Esophagus muscularis mucosa (tissue), 4 donors: ENCODE results near the gene CPSF3. TPM values are rescaled to one million over a fixed set of nuclear protein-coding genes. Genes with fewer than 3 reads are reported as not detected.

Experiments used
- DNase-seq: peaks from one replicate; pipeline ENCODE4 v3.0.0-alpha.2; 2017; ENCODE audit errors: extremely low spot score
- H3K27ac ChIP-seq, 4 donors: fragments of 200-600 bp; sonication (generic); replicated peaks in 1 of 4; 1 replicate in 3 of 4; 2 replicates in 1 of 4; pipeline ENCODE4 v1.5.1; 2016 to 2019; ENCODE audit warnings: mild to moderate bottlenecking in 1 of 4
- H3K27me3 ChIP-seq, 4 donors: fragments of 200-600 bp; sonication (generic); one replicate each; pipeline versions ENCODE4 v1.5.1 to v1.6.0; 2016 to 2019
- H3K36me3 ChIP-seq, 4 donors: fragments of 200-600 bp; sonication (generic); one replicate each; pipeline ENCODE4 v1.5.1; 2016 to 2019
- H3K4me1 ChIP-seq, 4 donors: fragments of 200-600 bp; sonication (generic); one replicate each; pipeline ENCODE4 v1.5.1; 2016 to 2019
- H3K4me3 ChIP-seq, 4 donors: fragments of 200-600 bp; sonication (generic); 1 replicate in 2 of 4; 2 replicates in 2 of 4; pipeline ENCODE4 v1.5.1; 2016 to 2019; ENCODE audit warnings: mild to moderate bottlenecking in 4 of 4, moderate library complexity in 1 of 4
- H3K9me3 ChIP-seq, 4 donors: fragments of 200-600 bp; sonication (generic); 1 replicate in 3 of 4; 2 replicates in 1 of 4; pipeline ENCODE4 v1.5.1; 2016 to 2019
- CTCF ChIP-seq, 3 experiments: fragments of 200-600 bp in 2 of 3; fragments of 450-650 bp in 1 of 3; sonication (generic) in 2 of 3; IDR thresholded peaks; one replicate each; pipeline ENCODE4 v1.5.1; 2017 to 2019; ENCODE audit warnings: antibody characterized with exemption in 3 of 3, mild to moderate bottlenecking in 2 of 3, moderate library complexity in 1 of 3
- EP300 ChIP-seq: sonication (generic); formaldehyde crosslinking; IDR thresholded peaks from one replicate; pipeline ENCODE4 v1.6.1; 2017; ENCODE audit warnings: antibody characterized with exemption
- POLR2A ChIP-seq: fragments of 450-650 bp; IDR thresholded peaks from one replicate; pipeline ENCODE4 v1.6.1; 2017; ENCODE audit warnings: antibody characterized with exemption, moderate library complexity, mild to moderate bottlenecking, low read depth
- POLR2AphosphoS5 ChIP-seq, 2 donors: sonication (generic); formaldehyde crosslinking; IDR thresholded peaks; one replicate each; pipeline ENCODE4 v1.6.1; 2017; ENCODE audit warnings: antibody characterized with exemption in 2 of 2
- WGBS: methylation state at CpG from one replicate; pipeline ENCODE4 v1.1.5; 2018; 5-methylcytosine and 5-hydroxymethylcytosine counted together
- intact Hi-C: fragments of 100-400 bp; cut with DNase I; formaldehyde crosslinking; loops from one replicate; pipeline ENCODE4 v1.15.1; 2023
- total RNA-seq, 4 donors: library from RNA; depleted of rRNA; stranded (reverse); fragments of >200 nt; gene quantifications; one replicate each; pipeline versions ENCODE4 v1.1.0 to v1.2.1, GENCODE V29; 2016

The CPSF3 gene
- total RNA-seq, 4 donors from 2014 or later = 18.3 to 22.8 (median 20.7) TPM

- Histone ChIP-seq H3K9me3 (no peaks in the 10 kb centered on the region), H3K27ac (peak overlapping the region; percentile 86 to 94 (median 91)), H3K4me3 (peak overlapping the region; percentile 75 to 90 (median 84)), H3K36me3 (peaks cover 0 to 23% (median 10%) of the 10 kb centered on the region in 4 donors), H3K4me1 (peaks cover 22 to 48% (median 45%) of the 10 kb centered on the region in 4 donors), H3K27me3 (no peaks in the 10 kb centered on the region)
- DNase-seq = no peak
- intact Hi-C loops = loop anchor here (10.0 kb wide), 2 partner anchors 49 to 161 kb away; partner anchors contain the start of genes CPSF3, ITGB1BP1 and YWHAQ
- 62% methylated on average over 6 of the region's 39 CpGs for WGBS
- TF ChIP-seq POLR2AphosphoS5 (IDR thresholded peaks at IDR 0.05) (no peak), EP300 (no peak), CTCF (IDR thresholded peaks at IDR 0.05) (no peak), POLR2A (no peak)
These were observed 50.5 kb downstream of the CPSF3 start for GRCh38 chr2:9473985-9474360.

- DNase-seq = no peak
- H3K36me3 ChIP-seq = peaks cover 0 to 18% (median 7%) of the 10 kb centered on the region in 4 donors
- TF ChIP-seq POLR2AphosphoS5 (IDR thresholded peaks at IDR 0.05) (peak; percentile 5 to 56), EP300 (no peak), POLR2A (peak; percentile 22)
- 7% methylated on average over 3 of the region's 91 CpGs for WGBS
- no peaks in the 10 kb centered on the region for H3K9me3 ChIP-seq
- intact Hi-C loops = loop anchor here (5.0 to 10.0 kb wide), 3 partner anchors 50 to 160 kb away; partner anchors contain the start of genes CPSF3, ITGB1BP1 and YWHAQ
- no peaks in the 10 kb centered on the region for H3K27me3 ChIP-seq
- peaks cover 22 to 48% (median 45%) of the 10 kb centered on the region in 4 donors for H3K4me1 ChIP-seq
- H3K27ac ChIP-seq = peak within 1 kb of the TSS; percentile 86 to 94 (median 91)
- peak within 1 kb of the TSS; percentile 75 to 90 (median 84) for H3K4me3 ChIP-seq
These were observed 51.1 kb downstream of the CPSF3 start, which contains the start of gene IAH1 for GRCh38 chr2:9474361-9475057. Gene IAH1, plus strand, starts transcription at chr2:9474551. Its CDS starts 16 bp downstream, at chr2:9474567.

- TF ChIP-seq EP300 (no peak), POLR2AphosphoS5 (IDR thresholded peaks at IDR 0.05) (no peak), CTCF (IDR thresholded peaks at IDR 0.05) (no peak), POLR2A (no peak)
- intact Hi-C loops = loop anchor here (5.0 to 10.0 kb wide), 3 partner anchors 53 to 157 kb away; partner anchors contain the start of genes CPSF3, ITGB1BP1 and YWHAQ
- no peaks in the 10 kb centered on the region for H3K9me3 ChIP-seq
- peak overlapping the region in 1 of 4 donors; percentile 17 for H3K27ac ChIP-seq
- H3K36me3 ChIP-seq = peaks cover 27 to 45% (median 37%) of the 10 kb centered on the region in 4 donors
- WGBS = 80% methylated on average over 7 of the region's 7 CpGs
- no peak for DNase-seq
- H3K4me3 ChIP-seq = no peak overlapping the region
- H3K4me1 ChIP-seq = peaks cover 22 to 48% (median 45%) of the 10 kb centered on the region in 4 donors
- no peaks in the 10 kb centered on the region for H3K27me3 ChIP-seq
These were observed 54.5 kb downstream of the CPSF3 start for GRCh38 chr2:9477914-9478313.

GRCh38 chr2:9478526-9478925 is 55.1 kb downstream of the CPSF3 start:
- H3K9me3 ChIP-seq = no peaks in the 10 kb centered on the region
- no peak for DNase-seq
- WGBS = 74% methylated on average over 3 of the region's 3 CpGs
- TF ChIP-seq EP300 (no peak), CTCF (IDR thresholded peaks at IDR 0.05) (no peak), POLR2A (no peak), POLR2AphosphoS5 (IDR thresholded peaks at IDR 0.05) (no peak)
- no peaks in the 10 kb centered on the region for H3K27me3 ChIP-seq
- intact Hi-C loops = loop anchor here (5.0 to 10.0 kb wide), 3 partner anchors 54 to 156 kb away; partner anchors contain the start of genes CPSF3, ITGB1BP1 and YWHAQ
- H3K27ac ChIP-seq = peak overlapping the region in 2 of 4 donors; percentile 16 to 17
- H3K4me1 ChIP-seq = peaks cover 22 to 45% (median 41%) of the 10 kb centered on the region in 4 donors
- H3K4me3 ChIP-seq = no peak overlapping the region
- peaks cover 33 to 51% (median 43%) of the 10 kb centered on the region in 4 donors for H3K36me3 ChIP-seq

- Histone ChIP-seq H3K36me3 (peaks cover 49 to 67% (median 59%) of the 10 kb centered on the region in 4 donors), H3K4me3 (no peak overlapping the region), H3K9me3 (no peaks in the 10 kb centered on the region), H3K4me1 (peaks cover 16 to 36% (median 34%) of the 10 kb centered on the region in 4 donors), H3K27me3 (no peaks in the 10 kb centered on the region), H3K27ac (no peak overlapping the region)
- TF ChIP-seq EP300 (no peak), CTCF (IDR thresholded peaks at IDR 0.05) (no peak), POLR2AphosphoS5 (IDR thresholded peaks at IDR 0.05) (no peak), POLR2A (no peak)
- WGBS = 96% methylated on average over 4 of the region's 4 CpGs
- DNase-seq = no peak
- intact Hi-C loops = no loop called here
These were observed 56.7 kb downstream of the CPSF3 start for GRCh38 chr2:9480157-9480556.
